ENCODE results near the gene SS18.

Gene SS18

GRCh38 chr18:25992566-25992965 lies 97.8 kb downstream of the SS18 start:
- no peak for DNase-seq

- no peak for DNase-seq
Observed at GRCh38 chr18:25990473-25990872, 99.9 kb downstream of the SS18 start.

- no peak for DNase-seq
Observed at GRCh38 chr18:25985707-25986394, 104.6 kb downstream of the SS18 start.

- no peak for DNase-seq
Observed at GRCh38 chr18:25983730-25984129, 106.7 kb downstream of the SS18 start.

- no peak for DNase-seq
Observed at GRCh38 chr18:25982961-25983360, 107.5 kb downstream of the SS18 start.

- no peak for DNase-seq
Observed at GRCh38 chr18:25982153-25982552, 108.3 kb downstream of the SS18 start.

- DNase-seq: no peak
Observed at GRCh38 chr18:25979369-25980040, 110.9 kb downstream of the SS18 start.

- DNase-seq: no peak
Observed at GRCh38 chr18:25976554-25976953, 113.9 kb downstream of the SS18 start.

GRCh38 chr18:25974630-25975077 lies 115.8 kb downstream of the SS18 start:
- DNase-seq: no peak
